SK-N-SH (cell line): ENCODE data around the gene PRDM11. TPM values are rescaled to one million over a fixed set of nuclear protein-coding genes. Genes with fewer than 3 reads are reported as not detected.

ENCODE experiments used
- CTCF ChIA-PET: fragments of 300-600, 350-600 bp; formaldehyde crosslinking; extraction: SDS; loops from one replicate; lab custom pipeline; 2021; lab: Yijun Ruan, JAX
- POLR2A ChIA-PET: fragments of 350-600 bp; sonication (Branson Sonifier 250); formaldehyde crosslinking; extraction: SDS; loops from one replicate; lab custom pipeline; 2020; ENCODE audit warnings: antibody characterized with exemption, inconsistent platforms; lab: Yijun Ruan, JAX
- DNase-seq: peaks from one replicate; pipeline ENCODE4 v3.0.0; 2012
- H2AFZ ChIP-seq: fragments of 200-600 bp; sonication (generic); 2 replicates; pipeline ENCODE4 v1.8.1; 2016; ENCODE audit warnings: antibody characterized with exemption, mild to moderate bottlenecking, low read depth
- H3F3A ChIP-seq: fragments of 200-600 bp; sonication (generic); replicated peaks from 2 replicates; pipeline ENCODE3; 2016; ENCODE audit warnings: antibody characterized with exemption, mild to moderate bottlenecking; ENCODE audit not compliant: insufficient read depth
- H3K27ac ChIP-seq, 2 experiments: fragments of 200-500 bp in 1 of 2; fragments of 200-600 bp in 1 of 2; sonication (Bioruptor generic) in 1 of 2; sonication (generic), shearing (Covaris generic) in 1 of 2; 2 replicates each; pipeline versions ENCODE4 v1.5.1 to v1.6.1; 2014 to 2016; ENCODE audit warnings: low read depth in 2 of 2, inconsistent platforms in 1 of 2, low read length in 1 of 2, mild to moderate bottlenecking in 1 of 2, mixed read lengths in 1 of 2
- H3K27me3 ChIP-seq: fragments of 200-600 bp; sonication (generic), shearing (Covaris generic); 2 replicates; pipeline ENCODE4 v1.6.1; 2016; ENCODE audit warnings: mixed run types; ENCODE audit not compliant: insufficient read depth
- H3K36me3 ChIP-seq, 2 experiments: fragments of 200-500 bp in 1 of 2; fragments of 200-600 bp in 1 of 2; sonication (Bioruptor generic) in 1 of 2; sonication (generic) in 1 of 2; replicated peaks in 1 of 2; 2 replicates each; pipeline versions ENCODE3 to v1.5.1; 2014 to 2016; ENCODE audit warnings: low read length in 1 of 2, mild to moderate bottlenecking in 1 of 2; ENCODE audit not compliant: insufficient read depth in 2 of 2, control insufficient read depth in 1 of 2
- H3K4me1 ChIP-seq, 2 experiments: fragments of 200-500 bp in 1 of 2; fragments of 200-600 bp in 1 of 2; sonication (Bioruptor generic) in 1 of 2; sonication (generic), shearing (Covaris generic) in 1 of 2; 2 replicates each; pipeline versions ENCODE4 v1.5.1 to v1.6.1; 2014 to 2016; ENCODE audit warnings: low read depth in 1 of 2, low read length in 1 of 2, mixed run types in 1 of 2; ENCODE audit not compliant: insufficient read depth in 2 of 2, control insufficient read depth in 1 of 2
- H3K4me2 ChIP-seq: fragments of 200-600 bp; sonication (generic), shearing (Covaris generic); 2 replicates; pipeline ENCODE4 v1.6.1; 2017; ENCODE audit warnings: mixed run types
- H3K4me3 ChIP-seq, 2 experiments: fragments of 200-500 bp in 1 of 2; fragments of 200-600 bp in 1 of 2; sonication (Bioruptor generic) in 1 of 2; sonication (generic), shearing (Covaris generic) in 1 of 2; 2 replicates each; pipeline versions ENCODE4 v1.5.1 to v1.8.1; 2014 to 2016; ENCODE audit warnings: low read depth in 2 of 2, inconsistent platforms in 1 of 2, low read length in 1 of 2, mild to moderate bottlenecking in 1 of 2, mixed read lengths in 1 of 2, moderate library complexity in 1 of 2
- H3K79me2 ChIP-seq: fragments of 200-600 bp; sonication (generic); 2 replicates; pipeline ENCODE4 v1.8.1; 2017; ENCODE audit warnings: mild to moderate bottlenecking; ENCODE audit not compliant: insufficient read depth
- H3K9ac ChIP-seq: fragments of 200-600 bp; sonication (generic); 2 replicates; pipeline ENCODE4 v1.6.1; 2017; ENCODE audit warnings: mixed run types
- H3K9me2 ChIP-seq: fragments of 200-600 bp; sonication (generic); 2 replicates; pipeline ENCODE4 v1.6.1; 2017; ENCODE audit warnings: mixed run types
- H3K9me3 ChIP-seq: fragments of 200-600 bp; sonication (generic); 2 replicates; pipeline ENCODE4 v1.6.1; 2017; ENCODE audit warnings: mixed run types, mild to moderate bottlenecking, moderate library complexity
- H4K20me1 ChIP-seq: fragments of 200-600 bp; sonication (generic); 2 replicates; pipeline ENCODE4 v1.6.1; 2017; ENCODE audit warnings: mild to moderate bottlenecking, mixed run types; ENCODE audit not compliant: insufficient read depth
- CHD2 ChIP-seq: fragments of 150-350 bp; IDR thresholded peaks from 2 replicates; pipeline ENCODE4 v1.6.1; 2018; ENCODE audit warnings: low read length; ENCODE audit not compliant: partially characterized antibody
- ELF1 ChIP-seq: IDR thresholded peaks from 2 replicates; pipeline ENCODE4 v1.4.0; 2012
- EP300 ChIP-seq, 2 experiments: IDR thresholded peaks; 2 replicates each; pipeline versions ENCODE4 v1.4.0 to v1.6.1; 2012; ENCODE audit warnings: borderline replicate concordance in 1 of 2, low read depth in 1 of 2, low read length in 1 of 2
- FOSL2 ChIP-seq: IDR thresholded peaks from 2 replicates; pipeline ENCODE4 v1.4.0; 2012; ENCODE audit warnings: low read depth, mild to moderate bottlenecking, moderate library complexity, borderline replicate concordance
- FOXJ3 ChIP-seq: sonication (generic); formaldehyde crosslinking; IDR thresholded peaks from 2 replicates; pipeline ENCODE4 v1.5.1; 2020; ENCODE audit warnings: mild to moderate bottlenecking, missing genetic modification reagents
- FOXM1 ChIP-seq: IDR thresholded peaks from 2 replicates; pipeline ENCODE4 v1.4.0; 2012; ENCODE audit warnings: low read depth, mild to moderate bottlenecking
- GATA2 ChIP-seq: sonication (generic); formaldehyde crosslinking; IDR thresholded peaks from 2 replicates; pipeline ENCODE4 v1.5.0; 2020; ENCODE audit warnings: mild to moderate bottlenecking, missing genetic modification reagents
- JUND ChIP-seq: IDR thresholded peaks from 2 replicates; pipeline ENCODE4 v1.4.0; 2012
- MEF2A ChIP-seq: IDR thresholded peaks from 2 replicates; pipeline ENCODE4 v1.4.0; 2012; ENCODE audit warnings: low read depth, borderline replicate concordance
- MXI1 ChIP-seq: IDR thresholded peaks from 2 replicates; pipeline ENCODE4 v1.6.1; 2012; ENCODE audit warnings: mild to moderate bottlenecking, low read depth, low read length, improper control_type of control experiment
- NFIC ChIP-seq: IDR thresholded peaks from 2 replicates; pipeline ENCODE4 v1.4.0; 2012; ENCODE audit warnings: borderline replicate concordance
- NRF1 ChIP-seq: IDR thresholded peaks from 2 replicates; pipeline ENCODE4 v1.6.1; 2012; ENCODE audit warnings: low read depth, mild to moderate bottlenecking, low read length
- RCOR1 ChIP-seq: fragments of 150-350 bp; IDR thresholded peaks from 2 replicates; pipeline ENCODE4 v1.6.1; 2017; ENCODE audit warnings: antibody characterized with exemption, low read length
- RFX5 ChIP-seq: IDR thresholded peaks from 2 replicates; pipeline ENCODE4 v1.6.1; 2012; ENCODE audit warnings: mild to moderate bottlenecking, improper control_type of control experiment, low read length
- SIN3A ChIP-seq: IDR thresholded peaks from 2 replicates; pipeline ENCODE4 v1.6.1; 2012; ENCODE audit warnings: low read depth, mild to moderate bottlenecking, low read length, moderate library complexity, borderline replicate concordance
- TAF1 ChIP-seq: IDR thresholded peaks from 2 replicates; pipeline ENCODE4 v1.6.1; 2012; ENCODE audit warnings: low read depth, mild to moderate bottlenecking, low read length, moderate library complexity, borderline replicate concordance
- TCF12 ChIP-seq: IDR thresholded peaks from 2 replicates; pipeline ENCODE4 v1.4.0; 2012
- TEAD4 ChIP-seq: IDR thresholded peaks from 2 replicates; pipeline ENCODE4 v1.4.0; 2012; ENCODE audit warnings: mild to moderate bottlenecking, borderline replicate concordance; ENCODE audit not compliant: insufficient read depth
- YY1 ChIP-seq: IDR thresholded peaks from 2 replicates; pipeline ENCODE4 v1.4.0; 2012; ENCODE audit warnings: low read depth, mild to moderate bottlenecking
- WGBS: methylation state at CpG from one replicate; pipeline ENCODE4 v1.1.6; 2017; ENCODE audit warnings: low lambda C conversion rate; 5-methylcytosine and 5-hydroxymethylcytosine counted together
- polyA plus RNA-seq, 3 experiments: library from polyadenylated mRNA; depleted of rRNA; stranded (reverse); fragments of >200 nt; gene quantifications; 2 replicates each; pipeline ENCODE4 v1.2.3, GENCODE V29; 2012
- TF ChIP-seq, protein P1 (sequence below): fragments of 200-600 bp; sonication (generic); IDR thresholded peaks from 2 replicates; pipeline ENCODE4 v1.6.1; 2017; ENCODE audit warnings: antibody characterized with exemption, mild to moderate bottlenecking, moderate library complexity
- TF ChIP-seq, protein P2 (sequence below): IDR thresholded peaks from 2 replicates; pipeline ENCODE4 v1.4.0; 2012; ENCODE audit warnings: low read depth, borderline replicate concordance
- TF ChIP-seq, protein P3 (sequence below): IDR thresholded peaks from 2 replicates; pipeline ENCODE4; 2012
- TF ChIP-seq, protein P4 (sequence below): IDR thresholded peaks from 2 replicates; pipeline ENCODE4 v1.4.0; 2012; ENCODE audit warnings: low read depth

The PRDM11 gene
- polyA plus RNA-seq, 1 of the 3 experiments (the other 2 are of a cell fraction), result 4.5 TPM

DNA sequence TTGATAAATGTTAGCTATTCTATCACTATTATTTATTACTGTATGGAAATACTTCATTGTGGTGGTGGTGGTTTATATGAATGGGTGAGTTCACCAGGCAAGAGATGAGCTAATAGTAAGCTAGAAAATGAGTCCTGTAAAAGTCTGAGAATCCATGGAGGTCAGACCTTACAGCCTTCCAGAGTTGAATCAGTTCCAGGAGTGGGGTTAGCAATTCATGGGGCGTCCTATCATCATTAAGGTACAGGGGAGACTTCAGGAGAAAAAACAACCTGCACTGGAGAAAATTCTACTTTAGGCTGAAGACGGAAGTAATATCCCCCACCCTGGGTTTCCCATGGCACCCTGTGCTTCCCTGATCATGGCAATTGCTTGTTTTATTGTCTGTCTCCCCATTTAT lies 133.2 kb downstream of the PRDM11 start:
- H4K20me1 ChIP-seq, result no peaks in the 10 kb centered on the region
- H3K79me2 ChIP-seq, result no peaks in the 10 kb centered on the region
- H3K27me3 ChIP-seq, result peaks cover 29% of the 10 kb centered on the region
- POLR2A ChIA-PET, result no interaction called here
- WGBS, result 31% methylated on average over 2 of the region's 2 CpGs
- no peak overlapping the region for H3K4me2 ChIP-seq
- H3K4me3 ChIP-seq, result no peak overlapping the region
- H3K9me3 ChIP-seq, result no peaks in the 10 kb centered on the region
- H3K36me3 ChIP-seq, result no peaks in the 10 kb centered on the region
- TF ChIP-seq, protein P1, sequence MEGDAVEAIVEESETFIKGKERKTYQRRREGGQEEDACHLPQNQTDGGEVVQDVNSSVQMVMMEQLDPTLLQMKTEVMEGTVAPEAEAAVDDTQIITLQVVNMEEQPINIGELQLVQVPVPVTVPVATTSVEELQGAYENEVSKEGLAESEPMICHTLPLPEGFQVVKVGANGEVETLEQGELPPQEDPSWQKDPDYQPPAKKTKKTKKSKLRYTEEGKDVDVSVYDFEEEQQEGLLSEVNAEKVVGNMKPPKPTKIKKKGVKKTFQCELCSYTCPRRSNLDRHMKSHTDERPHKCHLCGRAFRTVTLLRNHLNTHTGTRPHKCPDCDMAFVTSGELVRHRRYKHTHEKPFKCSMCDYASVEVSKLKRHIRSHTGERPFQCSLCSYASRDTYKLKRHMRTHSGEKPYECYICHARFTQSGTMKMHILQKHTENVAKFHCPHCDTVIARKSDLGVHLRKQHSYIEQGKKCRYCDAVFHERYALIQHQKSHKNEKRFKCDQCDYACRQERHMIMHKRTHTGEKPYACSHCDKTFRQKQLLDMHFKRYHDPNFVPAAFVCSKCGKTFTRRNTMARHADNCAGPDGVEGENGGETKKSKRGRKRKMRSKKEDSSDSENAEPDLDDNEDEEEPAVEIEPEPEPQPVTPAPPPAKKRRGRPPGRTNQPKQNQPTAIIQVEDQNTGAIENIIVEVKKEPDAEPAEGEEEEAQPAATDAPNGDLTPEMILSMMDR, result no peak
- TF ChIP-seq MXI1 (no peak), CHD2 (no peak), RFX5 (no peak), EP300 (IDR thresholded peaks at IDR 0.05; ENCODE audit: borderline replicate concordance in 1 of 2, low read depth in 1 of 2, low read length in 1 of 2) (no peak), SIN3A (no peak), FOXM1 (no peak), TCF12 (no peak), YY1 (no peak), FOSL2 (no peak)
- TF ChIP-seq, all 33 proteins: peak for 0
- Histone ChIP-seq H3K9me2 (no peaks in the 10 kb centered on the region), H2AFZ (no peak overlapping the region), H3F3A (no peaks in the 10 kb centered on the region), H3K4me1 (no peaks in the 10 kb centered on the region; a peak in 1 of 4 replicates), H3K27ac (no peak overlapping the region), H3K9ac (no peak overlapping the region)
- DNase-seq, result no peak
- CTCF ChIA-PET, result interaction anchor here (1.1 to 1.6 kb wide), 3 partner anchors 27 to 169 kb away, joined by 3 to 6 read pairs (median 5); no protein-coding TSS in a partner anchor

DNA sequence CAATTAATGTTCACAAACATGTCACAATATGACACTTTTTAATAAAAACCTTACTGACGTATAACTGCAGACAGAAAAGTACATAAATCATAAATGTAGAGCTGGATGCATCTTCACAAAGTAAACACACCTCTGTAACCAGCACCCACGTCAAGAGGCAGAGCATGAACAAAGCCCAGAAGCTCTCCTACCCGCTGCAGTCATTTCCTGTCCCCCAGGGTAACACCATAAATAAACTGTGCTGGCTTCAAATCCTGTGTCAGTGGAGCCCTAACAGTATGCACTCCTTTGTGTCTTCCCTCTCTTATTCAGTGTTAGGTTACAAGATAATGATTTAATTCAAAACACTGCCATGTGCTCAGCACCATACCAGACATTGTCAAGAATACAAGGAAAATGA lies 134.0 kb downstream of the PRDM11 start:
- no peaks in the 10 kb centered on the region for H3K9me2 ChIP-seq
- no peaks in the 10 kb centered on the region for H4K20me1 ChIP-seq
- no peak overlapping the region for H3K4me3 ChIP-seq
- TF ChIP-seq CHD2 (no peak), FOXJ3 (CRISPR knock-in tag) (no peak), FOSL2 (no peak), MEF2A (no peak), GATA2 (no peak), TEAD4 (no peak), JUND (no peak), ELF1 (no peak), NFIC (no peak), FOXM1 (no peak), RCOR1 (no peak), TAF1 (no peak), SIN3A (no peak), NRF1 (no peak)
- TF ChIP-seq, protein P2, sequence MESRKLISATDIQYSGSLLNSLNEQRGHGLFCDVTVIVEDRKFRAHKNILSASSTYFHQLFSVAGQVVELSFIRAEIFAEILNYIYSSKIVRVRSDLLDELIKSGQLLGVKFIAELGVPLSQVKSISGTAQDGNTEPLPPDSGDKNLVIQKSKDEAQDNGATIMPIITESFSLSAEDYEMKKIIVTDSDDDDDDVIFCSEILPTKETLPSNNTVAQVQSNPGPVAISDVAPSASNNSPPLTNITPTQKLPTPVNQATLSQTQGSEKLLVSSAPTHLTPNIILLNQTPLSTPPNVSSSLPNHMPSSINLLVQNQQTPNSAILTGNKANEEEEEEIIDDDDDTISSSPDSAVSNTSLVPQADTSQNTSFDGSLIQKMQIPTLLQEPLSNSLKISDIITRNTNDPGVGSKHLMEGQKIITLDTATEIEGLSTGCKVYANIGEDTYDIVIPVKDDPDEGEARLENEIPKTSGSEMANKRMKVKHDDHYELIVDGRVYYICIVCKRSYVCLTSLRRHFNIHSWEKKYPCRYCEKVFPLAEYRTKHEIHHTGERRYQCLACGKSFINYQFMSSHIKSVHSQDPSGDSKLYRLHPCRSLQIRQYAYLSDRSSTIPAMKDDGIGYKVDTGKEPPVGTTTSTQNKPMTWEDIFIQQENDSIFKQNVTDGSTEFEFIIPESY, result no peak
- TF ChIP-seq, protein P3, sequence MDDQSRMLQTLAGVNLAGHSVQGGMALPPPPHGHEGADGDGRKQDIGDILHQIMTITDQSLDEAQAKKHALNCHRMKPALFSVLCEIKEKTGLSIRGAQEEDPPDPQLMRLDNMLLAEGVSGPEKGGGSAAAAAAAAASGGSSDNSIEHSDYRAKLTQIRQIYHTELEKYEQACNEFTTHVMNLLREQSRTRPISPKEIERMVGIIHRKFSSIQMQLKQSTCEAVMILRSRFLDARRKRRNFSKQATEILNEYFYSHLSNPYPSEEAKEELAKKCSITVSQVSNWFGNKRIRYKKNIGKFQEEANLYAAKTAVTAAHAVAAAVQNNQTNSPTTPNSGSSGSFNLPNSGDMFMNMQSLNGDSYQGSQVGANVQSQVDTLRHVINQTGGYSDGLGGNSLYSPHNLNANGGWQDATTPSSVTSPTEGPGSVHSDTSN, result no peak
- TF ChIP-seq, protein P1, result no peak
- TF ChIP-seq, protein P4, sequence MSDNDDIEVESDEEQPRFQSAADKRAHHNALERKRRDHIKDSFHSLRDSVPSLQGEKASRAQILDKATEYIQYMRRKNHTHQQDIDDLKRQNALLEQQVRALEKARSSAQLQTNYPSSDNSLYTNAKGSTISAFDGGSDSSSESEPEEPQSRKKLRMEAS, result no peak
- H3K36me3 ChIP-seq, result no peaks in the 10 kb centered on the region
- no peaks in the 10 kb centered on the region for H3F3A ChIP-seq
- H3K27ac ChIP-seq, result no peak overlapping the region
- DNase-seq, result no peak
- CTCF ChIA-PET, result interaction anchor here (0.7 to 1.3 kb wide), 3 partner anchors 28 to 353 kb away, joined by 3 to 4 read pairs (median 3); no protein-coding TSS in a partner anchor
- POLR2A ChIA-PET, result no interaction called here
- no peak overlapping the region for H3K9ac ChIP-seq
- WGBS, result 42% methylated on average over 3 of the region's 3 CpGs
- H3K4me1 ChIP-seq, result no peaks in the 10 kb centered on the region; a peak in 2 of 4 replicates
- H3K9me3 ChIP-seq, result no peaks in the 10 kb centered on the region
- H2AFZ ChIP-seq, result no peak overlapping the region
- H3K4me2 ChIP-seq, result no peak overlapping the region
- H3K79me2 ChIP-seq, result no peaks in the 10 kb centered on the region
- peaks cover 37% of the 10 kb centered on the region for H3K27me3 ChIP-seq
